Astrocyte (in vitro differentiated cells and primary cell): ENCODE measurements around the gene CKLF. TPM values are rescaled to one million over a fixed set of nuclear protein-coding genes. Genes with fewer than 3 reads are reported as not detected.
A peak's percentile ranks its signal among the peaks of the same experiment; 100 is the strongest.

ENCODE experiments used
- DNase-seq: peaks from one replicate; pipeline ENCODE4 v3.0.0-alpha.2; 2010; ENCODE audit warnings: low read depth
- FAIRE-seq: peaks from 2 replicates; lab custom pipeline; 2011; peaks lifted over from hg19 to GRCh38; lab: Jason Lieb, UNC
- H2AFZ ChIP-seq: 2 replicates; pipeline ENCODE4 v1.6.0; 2012; ENCODE audit warnings: low read depth, low read length, inconsistent platforms
- H3K27ac ChIP-seq: 2 replicates; pipeline ENCODE4 v1.5.1; 2011; ENCODE audit warnings: low read depth, low read length, inconsistent platforms
- H3K27me3 ChIP-seq: 2 replicates; pipeline ENCODE4 v1.6.0; 2011; ENCODE audit warnings: low read length, inconsistent platforms; ENCODE audit not compliant: insufficient read depth
- H3K36me3 ChIP-seq: 2 replicates; pipeline ENCODE4 v1.5.1; 2011; ENCODE audit warnings: low read length, inconsistent platforms; ENCODE audit not compliant: insufficient read depth
- H3K4me1 ChIP-seq: 2 replicates; pipeline ENCODE4 v1.5.1; 2011; ENCODE audit warnings: low read length, inconsistent platforms; ENCODE audit not compliant: insufficient read depth
- H3K4me2 ChIP-seq: 2 replicates; pipeline ENCODE4 v1.6.0; 2012; ENCODE audit warnings: low read length, inconsistent platforms
- H3K4me3 ChIP-seq: 2 replicates; pipeline ENCODE4 v1.5.1; 2011; ENCODE audit warnings: low read depth, mild to moderate bottlenecking, low read length, inconsistent platforms; ENCODE audit not compliant: insufficient read depth
- H3K79me2 ChIP-seq: 2 replicates; pipeline ENCODE4 v1.6.0; 2012; ENCODE audit warnings: mild to moderate bottlenecking, low read length, inconsistent platforms; ENCODE audit not compliant: insufficient read depth
- H3K9ac ChIP-seq: 2 replicates; pipeline ENCODE4 v1.6.0; 2012; ENCODE audit warnings: mild to moderate bottlenecking, low read length, inconsistent platforms
- H3K9me3 ChIP-seq: 2 replicates; pipeline ENCODE4 v1.5.1; 2012; ENCODE audit warnings: low read depth, mild to moderate bottlenecking, low read length, inconsistent platforms; ENCODE audit not compliant: insufficient read depth
- H4K20me1 ChIP-seq: 2 replicates; pipeline ENCODE4 v1.6.0; 2012; ENCODE audit warnings: low read length, inconsistent platforms; ENCODE audit not compliant: insufficient read depth
- H3K27ac Mint-ChIP-seq: one replicate; pipeline ENCODE4 v1.8.0; 2021; ENCODE audit warnings: mild to moderate bottlenecking, mixed read lengths; ENCODE audit not compliant: unreplicated experiment
- H3K27me3 Mint-ChIP-seq: one replicate; pipeline ENCODE4 v1.8.0; 2021; ENCODE audit warnings: low read depth, mixed read lengths; ENCODE audit not compliant: unreplicated experiment
- H3K36me3 Mint-ChIP-seq: one replicate; pipeline ENCODE4 v1.8.0; 2021; ENCODE audit warnings: low read depth, mixed read lengths; ENCODE audit not compliant: unreplicated experiment
- H3K4me1 Mint-ChIP-seq: one replicate; pipeline ENCODE4 v1.8.0; 2021; ENCODE audit warnings: low read depth, mixed read lengths; ENCODE audit not compliant: unreplicated experiment
- H3K4me3 Mint-ChIP-seq: one replicate; pipeline ENCODE4 v1.8.0; 2021; ENCODE audit warnings: mild to moderate bottlenecking, moderate library complexity, mixed read lengths; ENCODE audit not compliant: unreplicated experiment
- H3K9me3 Mint-ChIP-seq: one replicate; pipeline ENCODE4 v1.8.0; 2021; ENCODE audit warnings: mild to moderate bottlenecking, mixed read lengths; ENCODE audit not compliant: unreplicated experiment
- EZH2 ChIP-seq: IDR thresholded peaks from 2 replicates; pipeline ENCODE4 v1.6.1; 2012; ENCODE audit warnings: mild to moderate bottlenecking, low read length, inconsistent platforms; ENCODE audit not compliant: insufficient read depth
- total RNA-seq: library from RNA; stranded (reverse); gene quantifications from 2 replicates; pipeline ENCODE4 v1.2.1, GENCODE V29; 2021
- TF ChIP-seq, protein P1 (sequence below): IDR thresholded peaks from 2 replicates; pipeline ENCODE4 v1.5.1; 2011; ENCODE audit warnings: low read depth, mild to moderate bottlenecking, inconsistent platforms, low read length, moderate library complexity; ENCODE audit not compliant: insufficient read depth

The CKLF gene
- total RNA-seq, 1 donor from 2014 or later = 24.5 TPM

DNA sequence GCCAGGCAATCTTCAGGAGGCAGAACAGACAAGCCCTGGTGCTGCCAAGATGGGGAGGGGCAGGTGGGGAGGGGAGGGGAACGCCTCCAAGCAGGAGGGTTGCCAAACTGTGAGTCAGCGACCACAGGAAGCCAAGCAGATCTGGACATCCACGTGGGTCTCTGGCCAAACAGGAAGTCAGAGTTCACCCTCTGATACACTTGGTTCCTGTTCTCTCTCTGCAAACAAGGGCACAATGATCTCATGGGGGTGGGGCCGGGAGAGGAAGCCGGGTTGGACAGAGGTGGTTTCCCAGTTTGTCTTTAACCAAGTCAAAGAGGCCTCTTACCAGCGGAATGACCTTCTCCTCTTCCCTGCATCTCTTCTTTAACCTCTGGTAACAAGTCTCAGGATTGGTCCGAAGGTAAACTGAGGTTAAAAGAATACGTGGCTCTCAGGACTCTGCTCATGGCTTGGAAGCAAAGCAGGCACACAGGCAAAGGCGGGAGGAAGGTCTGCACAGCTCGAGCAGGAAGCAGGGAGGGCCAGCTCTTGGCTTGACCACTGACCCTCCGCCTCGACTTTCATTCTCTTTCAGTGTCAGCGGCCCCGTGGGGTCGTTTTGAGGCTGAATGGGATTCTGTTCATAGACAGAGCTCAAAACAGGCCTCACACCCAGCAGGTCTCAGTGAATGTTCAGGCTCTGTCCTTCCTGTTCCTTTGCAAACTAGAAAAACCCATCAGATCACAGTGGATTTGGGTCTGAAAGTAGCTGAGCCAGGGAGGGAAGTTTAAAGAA is 35.4 kb upstream of the CKLF start:
- peaks cover 46% of the 10 kb centered on the region for H3K4me1 Mint-ChIP-seq
- Histone ChIP-seq H3K36me3 (no peaks in the 10 kb centered on the region), H2AFZ (peak overlapping the region; percentile 6), H3K4me1 (peaks cover 56% of the 10 kb centered on the region), H3K27me3 (no peaks in the 10 kb centered on the region), H3K9ac (peak overlapping the region; percentile 63), H3K79me2 (peaks cover 4% of the 10 kb centered on the region), H3K27ac (peak overlapping the region; percentile 78), H3K4me3 (peak overlapping the region; percentile 14), H3K4me2 (peak overlapping the region; percentile 72), H4K20me1 (no peaks in the 10 kb centered on the region), H3K9me3 (no peaks in the 10 kb centered on the region)
- no peaks in the 10 kb centered on the region for H3K9me3 Mint-ChIP-seq
- DNase-seq = peak; percentile 98
- H3K27me3 Mint-ChIP-seq = peaks cover 2% of the 10 kb centered on the region
- H3K27ac Mint-ChIP-seq = peak overlapping the region; percentile 89
- peak overlapping the region; percentile 47 for H3K4me3 Mint-ChIP-seq
- peak; percentile 93 for FAIRE-seq
- no peak for TF ChIP-seq EZH2
- TF ChIP-seq, protein P1, sequence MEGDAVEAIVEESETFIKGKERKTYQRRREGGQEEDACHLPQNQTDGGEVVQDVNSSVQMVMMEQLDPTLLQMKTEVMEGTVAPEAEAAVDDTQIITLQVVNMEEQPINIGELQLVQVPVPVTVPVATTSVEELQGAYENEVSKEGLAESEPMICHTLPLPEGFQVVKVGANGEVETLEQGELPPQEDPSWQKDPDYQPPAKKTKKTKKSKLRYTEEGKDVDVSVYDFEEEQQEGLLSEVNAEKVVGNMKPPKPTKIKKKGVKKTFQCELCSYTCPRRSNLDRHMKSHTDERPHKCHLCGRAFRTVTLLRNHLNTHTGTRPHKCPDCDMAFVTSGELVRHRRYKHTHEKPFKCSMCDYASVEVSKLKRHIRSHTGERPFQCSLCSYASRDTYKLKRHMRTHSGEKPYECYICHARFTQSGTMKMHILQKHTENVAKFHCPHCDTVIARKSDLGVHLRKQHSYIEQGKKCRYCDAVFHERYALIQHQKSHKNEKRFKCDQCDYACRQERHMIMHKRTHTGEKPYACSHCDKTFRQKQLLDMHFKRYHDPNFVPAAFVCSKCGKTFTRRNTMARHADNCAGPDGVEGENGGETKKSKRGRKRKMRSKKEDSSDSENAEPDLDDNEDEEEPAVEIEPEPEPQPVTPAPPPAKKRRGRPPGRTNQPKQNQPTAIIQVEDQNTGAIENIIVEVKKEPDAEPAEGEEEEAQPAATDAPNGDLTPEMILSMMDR = no peak
- H3K36me3 Mint-ChIP-seq = peaks cover 3% of the 10 kb centered on the region

DNA sequence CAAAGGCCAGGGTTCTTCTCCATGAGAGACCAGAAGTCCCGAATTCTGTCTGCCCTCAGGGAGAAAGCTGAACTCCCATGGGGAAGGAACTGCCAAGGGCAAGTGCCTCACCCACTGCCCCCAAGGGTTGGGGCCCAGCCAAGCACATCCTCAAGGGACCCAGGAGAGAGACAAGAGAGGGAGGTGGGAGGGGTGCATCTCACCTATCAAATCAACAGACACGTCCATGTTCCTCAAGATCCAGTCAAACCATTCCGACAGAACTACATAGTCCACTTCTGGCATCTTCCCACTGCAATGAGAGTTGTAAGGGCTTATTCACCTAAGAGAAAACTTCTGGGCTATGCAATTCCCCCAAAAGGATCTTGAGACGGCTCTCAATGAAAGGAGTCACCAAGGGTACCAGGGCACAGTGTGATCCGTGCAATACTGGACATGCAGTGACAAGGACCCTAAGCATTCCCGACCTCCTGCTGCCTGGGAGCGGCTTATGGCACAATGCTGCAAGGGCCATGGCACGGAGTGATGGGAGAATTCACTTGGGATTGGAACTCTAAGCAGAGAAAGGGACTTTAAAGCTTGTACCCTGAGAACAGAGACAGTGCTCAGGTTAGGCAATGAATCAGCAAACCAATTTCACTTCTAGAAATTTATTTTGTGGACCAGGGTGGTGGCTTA is 34.7 kb upstream of the CKLF start:
- Mint-ChIP-seq H3K36me3 (peaks cover 3% of the 10 kb centered on the region), H3K27me3 (peaks cover 2% of the 10 kb centered on the region), H3K4me1 (peaks cover 48% of the 10 kb centered on the region), H3K27ac (no peak overlapping the region), H3K9me3 (no peaks in the 10 kb centered on the region), H3K4me3 (no peak overlapping the region)
- Histone ChIP-seq H4K20me1 (no peaks in the 10 kb centered on the region), H2AFZ (no peak overlapping the region), H3K4me1 (peaks cover 55% of the 10 kb centered on the region), H3K9me3 (no peaks in the 10 kb centered on the region), H3K27me3 (no peaks in the 10 kb centered on the region), H3K36me3 (no peaks in the 10 kb centered on the region), H3K4me3 (no peak overlapping the region), H3K27ac (peak overlapping the region; percentile 78), H3K4me2 (peak overlapping the region; percentile 72), H3K79me2 (peaks cover 4% of the 10 kb centered on the region), H3K9ac (peak overlapping the region; percentile 63)
- FAIRE-seq = no peak
- TF ChIP-seq, protein P1 = no peak
- TF ChIP-seq EZH2 = no peak
- DNase-seq = no peak
